ENCODE data around the gene MYLK4. TPM values are rescaled to one million over a fixed set of nuclear protein-coding genes. Genes with fewer than 3 reads are reported as not detected.

The MYLK4 gene
- polyA plus RNA-seq, 1 donor from 2014 or later: 1.3 TPM

GRCh38 chr6:2655844-2656433 lies 94.8 kb downstream of the MYLK4 start:
- Histone ChIP-seq H3K79me2 (replicated peaks; ENCODE audit: insufficient read depth, low read length) (no peaks in the 10 kb centered on the region), H3K9ac (ENCODE audit: low read length) (no peak overlapping the region), H3K27ac (ENCODE audit: low read length) (no peak overlapping the region), H2AFZ (ENCODE audit: low read depth, low read length) (no peak overlapping the region), H3K9me3 (ENCODE audit: low read length) (no peaks in the 10 kb centered on the region), H3K27me3 (ENCODE audit: insufficient read depth, low read depth, low read length) (no peaks in the 10 kb centered on the region), H3K4me3 (ENCODE audit: low read length) (no peak overlapping the region), H3F3A (ENCODE audit: insufficient read depth, low read length, poor library complexity, severe bottlenecking) (no peaks in the 10 kb centered on the region), H4K20me1 (ENCODE audit: insufficient read depth) (no peaks in the 10 kb centered on the region), H3K9me2 (ENCODE audit: insufficient read depth, low read length) (no peaks in the 10 kb centered on the region), H3K36me3 (ENCODE audit: insufficient read depth, low read length) (no peaks in the 10 kb centered on the region), H3K4me2 (ENCODE audit: low read length) (no peak overlapping the region)
- no peak for TF ChIP-seq REST (IDR thresholded peaks at IDR 0.05; ENCODE audit: borderline replicate concordance)
- no peak for TF ChIP-seq EZH2 (IDR thresholded peaks at IDR 0.05; ENCODE audit: borderline replicate concordance, insufficient read depth, low read length, poor library complexity, severe bottlenecking)
- no peak for TF ChIP-seq POLR2AphosphoS5 (IDR thresholded peaks at IDR 0.05)
- TF ChIP-seq TAF1 (IDR thresholded peaks at IDR 0.05; ENCODE audit: low read depth): no peak
- no peak for TF ChIP-seq MXI1 (conservative IDR thresholded peaks at IDR 0.05; ENCODE audit: poor library complexity, severe bottlenecking)
- no peak for TF ChIP-seq RAD21 (conservative IDR thresholded peaks at IDR 0.05)
- no peak for TF ChIP-seq CTCF (IDR thresholded peaks at IDR 0.05; ENCODE audit: poor library complexity, severe bottlenecking)

- H3K4me3 ChIP-seq (ENCODE audit: low read length): no peak overlapping the region
- H3K27me3 ChIP-seq (ENCODE audit: insufficient read depth, low read depth, low read length): no peaks in the 10 kb centered on the region
- no peaks in the 10 kb centered on the region for H4K20me1 ChIP-seq (ENCODE audit: insufficient read depth)
- TF ChIP-seq EZH2 (IDR thresholded peaks at IDR 0.05; ENCODE audit: borderline replicate concordance, insufficient read depth, low read length, poor library complexity, severe bottlenecking) (no peak), RAD21 (conservative IDR thresholded peaks at IDR 0.05) (no peak), SMC3 (conservative IDR thresholded peaks at IDR 0.05; ENCODE audit: poor library complexity) (no peak), POLR2AphosphoS5 (IDR thresholded peaks at IDR 0.05) (no peak), TAF1 (IDR thresholded peaks at IDR 0.05; ENCODE audit: low read depth) (no peak), CTCF (IDR thresholded peaks at IDR 0.05; ENCODE audit: poor library complexity, severe bottlenecking) (no peak), MXI1 (conservative IDR thresholded peaks at IDR 0.05; ENCODE audit: poor library complexity, severe bottlenecking) (no peak), REST (IDR thresholded peaks at IDR 0.05; ENCODE audit: borderline replicate concordance) (no peak)
- no peaks in the 10 kb centered on the region for H3F3A ChIP-seq (ENCODE audit: insufficient read depth, low read length, poor library complexity, severe bottlenecking)
- no peaks in the 10 kb centered on the region for H3K9me2 ChIP-seq (ENCODE audit: insufficient read depth, low read length)
- H3K27ac ChIP-seq (ENCODE audit: low read length): no peak overlapping the region
- no peaks in the 10 kb centered on the region for H3K9me3 ChIP-seq (ENCODE audit: low read length)
- no peak overlapping the region for H3K9ac ChIP-seq (ENCODE audit: low read length)
- H3K36me3 ChIP-seq (ENCODE audit: insufficient read depth, low read length): no peaks in the 10 kb centered on the region
- H2AFZ ChIP-seq (ENCODE audit: low read depth, low read length): no peak overlapping the region
- H3K79me2 ChIP-seq (replicated peaks; ENCODE audit: insufficient read depth, low read length): no peaks in the 10 kb centered on the region
- no peak overlapping the region for H3K4me2 ChIP-seq (ENCODE audit: low read length)
Observed at GRCh38 chr6:2653369-2654032, 97.2 kb downstream of the MYLK4 start.
